HG03460 (cell line): Measurements from ENCODE around the gene TRPV4.
"Not testable (repeated sequence)": the region's sequence is repeated elsewhere in the genome, so short reads cannot be mapped to it uniquely, and the experiment has no call there.

Experiments
- ATAC-seq: cut with Tn5 transposase; IDR thresholded peaks from one replicate; pipeline ENCODE4 v1.9.1; 2021; ENCODE audit not compliant: unreplicated experiment

TRPV4 gene

GRCh38 chr12:109861689-109862314 is 28.6 kb upstream of the TRPV4 start:
- no peak for ATAC-seq

- no peak for ATAC-seq
Measured at GRCh38 chr12:109860977-109861376, 27.8 kb upstream of the TRPV4 start.

GRCh38 chr12:109858764-109859163 is 25.6 kb upstream of the TRPV4 start:
- no peak for ATAC-seq

GRCh38 chr12:109857715-109858114 is 24.5 kb upstream of the TRPV4 start:
- ATAC-seq, result no peak

GRCh38 chr12:109855377-109855776 is 22.2 kb upstream of the TRPV4 start:
- no peak for ATAC-seq

GRCh38 chr12:109850518-109850917 is 17.3 kb upstream of the TRPV4 start:
- not testable (repeated sequence) for ATAC-seq

GRCh38 chr12:109847142-109847735 is 14.0 kb upstream of the TRPV4 start:
- no peak for ATAC-seq

GRCh38 chr12:109845824-109846205 is 12.6 kb upstream of the TRPV4 start:
- no peak for ATAC-seq

- peak; percentile 88 for ATAC-seq
Measured at GRCh38 chr12:109844983-109845823, 12.0 kb upstream of the TRPV4 start.

GRCh38 chr12:109844091-109844490 is 10.9 kb upstream of the TRPV4 start:
- ATAC-seq, result no peak

GRCh38 chr12:109842021-109842420 is 8.8 kb upstream of the TRPV4 start:
- ATAC-seq, result no peak

- no peak for ATAC-seq
Measured at GRCh38 chr12:109841356-109841755, 8.2 kb upstream of the TRPV4 start.

GRCh38 chr12:109840305-109841074 is 7.3 kb upstream of the TRPV4 start:
- no peak for ATAC-seq

- ATAC-seq, result no peak
Measured at GRCh38 chr12:109839444-109839843, 6.2 kb upstream of the TRPV4 start.

GRCh38 chr12:109836916-109837315 is 3.7 kb upstream of the TRPV4 start:
- no peak for ATAC-seq

GRCh38 chr12:109835827-109836226 is 2.6 kb upstream of the TRPV4 start:
- no peak for ATAC-seq

- no peak for ATAC-seq
Measured at GRCh38 chr12:109832541-109833306, 474 bp downstream of the TRPV4 start.

GRCh38 chr12:109831929-109832328 is 1.3 kb downstream of the TRPV4 start:
- no peak for ATAC-seq

GRCh38 chr12:109831365-109831764 is 1.8 kb downstream of the TRPV4 start:
- ATAC-seq, result no peak

- no peak for ATAC-seq
Measured at GRCh38 chr12:109830718-109831117, 2.5 kb downstream of the TRPV4 start.

- no peak for ATAC-seq
Measured at GRCh38 chr12:109830267-109830666, 2.9 kb downstream of the TRPV4 start.
